Measurements from ENCODE around the gene NHP2.
"Not testable (repeated sequence)": the region's sequence is repeated elsewhere in the genome, so short reads cannot be mapped to it uniquely, and the experiment has no call there.

The NHP2 gene

DNA sequence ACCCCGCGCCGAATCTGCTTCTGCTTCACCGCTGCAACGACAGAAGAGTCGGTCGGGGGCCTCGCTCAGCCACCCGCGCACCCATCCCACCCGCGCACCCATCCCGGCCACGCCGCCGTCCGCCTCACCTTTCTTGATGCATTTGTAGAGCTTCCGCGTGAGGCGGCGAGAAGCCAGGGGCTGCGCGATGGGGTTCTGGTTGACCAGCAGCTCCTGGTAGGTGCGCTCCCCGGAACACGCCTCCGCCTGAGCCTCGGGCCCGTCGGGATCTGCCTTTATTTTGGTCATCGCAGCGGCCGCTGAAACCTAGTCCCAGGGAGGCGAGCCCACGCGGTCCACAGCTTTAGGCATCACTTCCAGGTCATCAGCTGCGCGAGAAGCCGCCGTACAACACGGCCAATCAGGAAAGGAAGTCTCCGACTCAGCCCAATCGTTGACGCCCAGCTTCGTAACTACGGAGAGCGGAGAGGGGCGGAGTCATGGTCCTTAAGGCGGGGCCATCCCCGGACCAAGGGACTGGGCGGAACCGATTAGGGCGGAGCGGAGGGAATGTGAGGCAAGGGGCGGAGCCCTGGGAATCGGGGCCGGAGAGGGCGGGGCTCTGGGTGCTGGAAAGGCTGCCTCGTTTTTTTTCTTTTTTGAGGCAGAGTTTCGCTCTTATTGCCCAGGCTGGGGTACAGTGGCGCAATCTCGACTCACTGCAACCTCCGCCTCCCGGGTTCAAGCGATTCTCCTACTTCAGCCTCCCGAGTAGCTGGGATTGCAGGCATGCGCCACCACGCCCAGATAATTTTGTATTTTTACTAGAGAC is at the start of gene NHP2:
Gene NHP2 (minus strand): TSS at position 356 of the 811 bp plus-strand sequence. CDS start 68 bp downstream, at position 288.
- peak; percentile 38 for DNase-seq

DNA sequence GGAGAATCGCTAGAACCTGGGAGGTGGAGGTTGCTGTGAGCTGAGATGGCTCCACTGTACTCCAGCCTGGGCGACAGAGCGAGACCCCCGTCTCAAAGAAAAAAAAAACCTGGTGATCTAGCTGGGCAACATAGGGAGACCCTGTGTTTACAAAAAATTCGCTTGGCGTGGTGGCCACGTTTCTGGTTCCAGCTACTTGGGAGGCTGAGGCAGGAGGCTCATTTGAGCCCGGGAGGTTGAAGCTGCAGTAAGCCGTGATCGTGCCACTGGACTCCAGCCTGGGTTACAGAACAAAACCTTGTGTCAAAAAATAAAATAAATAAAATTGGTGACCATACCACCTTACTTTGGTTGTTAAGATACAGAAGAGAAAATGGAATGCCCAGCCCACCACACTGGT is 48.9 kb upstream of the NHP2 start:
- no peak for DNase-seq

DNA sequence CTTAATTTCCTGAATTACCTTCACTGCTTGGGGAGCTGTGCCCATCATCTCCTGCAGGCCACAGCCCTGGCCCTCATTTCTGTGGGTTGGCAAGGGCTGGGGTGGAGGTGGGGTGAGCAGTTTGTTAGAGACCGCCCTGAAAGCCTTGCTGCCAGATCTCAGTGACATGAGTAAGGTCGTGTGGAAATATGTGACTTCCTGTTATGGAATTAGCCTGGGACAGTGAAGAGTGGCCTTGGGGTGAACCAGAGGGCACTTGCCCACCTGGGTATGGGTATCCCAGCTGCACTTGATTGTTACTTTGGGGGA is 48.2 kb upstream of the NHP2 start:
- no peak for DNase-seq

DNA sequence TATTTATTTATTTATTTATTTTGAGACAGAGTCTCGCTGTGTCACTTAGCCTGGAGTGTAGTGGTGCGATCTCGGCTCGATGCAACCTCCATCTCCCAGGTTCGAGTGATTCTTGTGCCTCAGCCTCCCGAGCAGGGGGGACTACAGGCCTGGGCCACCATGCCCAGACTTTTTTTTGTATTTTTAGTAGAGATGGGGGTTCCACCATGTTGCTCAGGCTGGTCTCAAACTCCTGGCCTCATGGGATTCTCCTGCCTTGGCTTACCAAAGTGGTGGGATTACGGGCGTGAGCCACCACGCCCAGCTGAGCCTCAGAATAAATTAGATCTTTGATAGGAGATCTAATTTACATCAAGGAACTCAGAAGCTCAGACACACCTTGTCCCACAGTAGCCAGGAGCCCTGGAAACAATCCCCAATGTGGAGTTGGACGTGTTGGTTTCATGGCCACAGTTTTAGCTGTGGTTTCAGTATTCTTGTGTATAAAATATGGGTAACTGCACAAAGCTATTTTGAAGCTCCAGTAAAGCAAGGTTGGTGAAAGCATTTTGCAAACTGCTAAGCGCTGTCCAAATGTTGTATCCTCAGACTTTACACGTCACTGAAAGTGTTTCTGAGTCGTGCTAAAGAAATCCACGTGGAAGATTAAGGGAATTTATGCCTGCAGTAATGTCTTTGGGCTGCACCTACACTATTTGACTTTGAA is 47.7 kb upstream of the NHP2 start:
- DNase-seq = no peak

DNA sequence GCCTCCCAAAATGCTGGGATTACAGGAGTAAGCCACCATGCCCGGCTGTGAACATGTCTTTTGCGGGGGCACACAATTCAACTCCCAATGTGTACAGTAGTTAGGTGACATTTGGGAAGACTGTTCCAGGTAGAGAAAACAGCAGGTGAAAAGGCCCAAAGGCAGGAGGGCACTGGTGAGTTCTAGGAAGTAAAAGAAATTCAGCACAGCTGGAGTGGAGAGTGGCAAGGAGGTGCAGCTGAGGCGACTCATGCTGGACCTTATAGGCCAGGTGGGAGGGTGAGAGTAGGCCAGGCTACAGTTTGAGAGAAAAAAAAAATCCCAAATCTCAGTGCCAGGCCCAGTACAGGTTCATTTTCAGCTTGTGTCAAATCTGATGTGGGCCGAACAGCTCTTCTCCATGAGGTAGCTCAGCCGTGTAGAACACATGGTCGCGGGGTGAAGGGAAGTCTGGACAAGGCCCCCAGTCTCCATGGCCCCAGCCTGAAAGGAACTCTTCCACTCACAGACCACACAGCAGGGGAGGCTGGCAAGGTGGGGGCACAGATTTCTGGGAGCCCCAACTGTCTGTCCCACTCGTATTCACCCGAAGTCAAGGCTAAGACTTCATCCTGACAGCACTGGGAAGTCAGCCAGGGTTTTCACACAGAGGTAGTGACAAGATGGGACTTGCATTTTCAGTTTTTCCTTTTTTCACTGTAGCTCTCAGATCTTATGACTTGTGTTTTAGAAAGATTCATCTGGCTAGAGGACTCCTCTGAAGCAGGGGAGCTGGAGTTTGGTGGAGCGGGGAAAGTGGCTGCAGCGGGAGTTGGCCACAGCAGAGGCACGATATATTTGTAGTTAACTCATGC is 46.1 kb upstream of the NHP2 start:
- no peak for DNase-seq

DNA sequence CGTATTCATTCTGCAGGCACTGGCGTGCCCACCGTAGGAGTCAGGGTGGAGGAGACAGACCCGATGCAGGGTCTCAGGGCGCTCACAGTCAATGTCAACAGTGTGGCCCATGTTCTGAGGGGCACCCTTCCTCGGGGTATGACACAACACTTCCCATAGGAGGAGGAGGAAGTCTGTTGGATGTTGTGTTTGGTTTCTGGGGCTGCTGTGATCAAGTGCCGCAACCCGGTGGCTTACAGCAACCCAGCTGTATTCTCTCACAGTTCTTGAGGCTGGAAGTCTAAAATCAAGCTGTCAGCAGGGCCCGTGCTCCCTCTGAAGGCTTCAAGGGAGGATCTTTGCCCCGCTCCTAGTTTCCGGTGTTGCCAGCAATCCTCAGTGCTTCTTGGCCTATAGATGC is 45.0 kb upstream of the NHP2 start:
- no peak for DNase-seq

DNA sequence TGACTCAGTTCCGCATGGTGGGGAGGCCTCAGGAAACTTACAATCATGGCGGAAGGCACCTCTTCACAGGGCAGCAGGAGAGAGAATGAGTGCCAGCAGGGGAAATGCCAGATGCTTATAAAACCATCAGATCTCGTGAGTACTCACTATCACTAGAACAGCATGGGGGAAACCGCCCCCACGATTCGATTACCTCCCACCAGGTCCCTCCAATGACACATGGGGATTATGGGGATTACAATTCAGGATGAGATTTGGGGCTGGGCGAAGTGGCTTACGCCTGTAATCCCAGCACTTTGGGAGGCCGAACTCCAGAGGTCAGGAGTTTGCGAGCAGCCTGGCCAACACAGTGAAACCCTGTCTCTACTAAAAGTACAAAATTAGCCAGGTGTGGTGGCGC is 44.5 kb upstream of the NHP2 start:
- DNase-seq = not testable (repeated sequence)

DNA sequence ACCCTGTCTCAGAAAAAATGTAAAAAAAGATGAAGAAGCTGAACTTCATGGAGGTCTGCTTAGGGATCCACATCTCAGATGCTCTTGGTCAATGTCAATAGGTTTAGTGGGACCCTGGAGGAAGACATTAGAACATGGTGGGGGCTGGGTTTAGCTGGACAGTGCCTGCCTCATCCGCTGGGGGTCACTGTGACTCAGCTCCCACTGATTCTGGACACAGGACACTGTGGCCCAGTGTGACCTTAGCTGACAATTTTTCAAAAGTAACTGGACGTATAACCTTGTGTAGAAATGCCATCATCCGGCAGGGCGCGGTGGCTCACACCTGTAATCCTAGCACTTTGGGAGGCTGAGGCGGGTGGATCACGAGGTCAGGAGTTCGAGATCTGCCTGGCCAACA is 43.3 kb upstream of the NHP2 start:
- DNase-seq = no peak

DNA sequence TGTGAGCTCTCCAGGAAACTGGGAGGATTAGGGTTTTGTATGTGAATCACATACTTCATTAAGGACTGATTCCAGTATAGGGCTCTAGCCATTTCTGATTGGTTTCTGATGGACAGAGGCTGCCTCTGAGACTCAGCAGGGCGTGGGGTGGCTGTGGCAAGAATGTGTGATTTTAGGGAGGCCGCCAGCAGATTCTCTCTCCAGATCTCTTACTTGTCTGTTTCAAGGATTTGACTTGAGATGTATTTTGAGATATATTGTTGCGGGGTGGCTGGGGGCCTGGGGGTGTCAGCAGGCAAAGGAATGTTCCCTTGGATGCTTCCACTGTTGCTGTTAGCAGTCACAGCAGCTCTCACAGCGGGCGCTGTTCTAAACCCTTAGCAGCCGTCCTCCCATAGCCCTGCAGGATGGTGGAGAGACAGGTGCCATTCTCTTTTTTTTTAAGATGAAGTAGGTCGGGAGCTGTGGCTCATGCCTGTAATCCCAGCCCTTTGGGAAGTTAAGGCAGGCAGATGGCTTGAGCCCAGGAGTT is 42.7 kb upstream of the NHP2 start:
- DNase-seq = no peak

DNA sequence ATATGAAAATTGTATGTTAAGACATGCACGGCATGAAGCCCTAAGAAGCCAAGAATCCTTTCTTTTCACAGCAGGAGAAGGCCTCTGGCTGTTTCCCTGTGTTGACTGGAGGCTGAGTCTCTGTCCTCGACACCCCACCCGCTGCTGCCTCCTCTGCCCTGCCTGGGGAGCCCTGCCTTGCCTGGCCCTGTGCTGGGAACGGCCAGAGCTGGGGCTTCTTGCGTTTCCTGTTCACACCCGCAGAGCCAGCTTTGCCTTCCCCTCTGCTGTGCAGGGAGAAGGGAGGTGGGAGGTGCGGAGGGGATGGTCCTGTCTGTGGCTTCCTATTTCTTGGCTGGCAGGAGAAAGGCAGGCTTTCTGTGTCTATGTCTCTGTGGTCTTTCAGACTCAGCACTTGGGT is 40.3 kb upstream of the NHP2 start:
- DNase-seq = no peak

DNA sequence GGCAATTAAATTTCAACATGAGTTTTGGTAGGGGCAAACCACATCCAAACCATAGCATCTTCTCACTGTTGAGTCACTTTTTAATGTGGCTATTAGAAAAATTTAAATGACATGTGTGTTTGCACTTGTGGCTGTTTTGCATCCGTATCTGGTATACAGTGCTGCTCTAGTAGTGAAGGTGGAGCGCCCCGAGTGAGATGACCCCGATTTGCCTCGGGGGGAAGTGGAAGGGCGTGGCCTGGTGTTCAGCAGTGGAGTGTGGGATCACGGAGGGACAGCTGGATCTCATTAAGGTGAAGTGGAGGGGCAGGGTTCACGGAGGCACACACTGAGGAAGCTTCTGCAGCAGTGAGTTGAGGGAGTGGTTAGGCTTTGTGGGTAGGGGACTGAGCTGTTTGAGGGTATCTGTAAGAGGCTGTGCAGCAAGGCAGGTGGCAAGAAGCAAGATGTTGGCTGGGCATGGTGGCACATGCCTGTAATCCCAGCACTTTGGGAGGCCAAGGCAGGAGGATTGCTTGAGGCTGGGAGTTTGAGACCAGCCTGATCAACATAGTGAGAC is 39.6 kb upstream of the NHP2 start:
- no peak for DNase-seq

DNA sequence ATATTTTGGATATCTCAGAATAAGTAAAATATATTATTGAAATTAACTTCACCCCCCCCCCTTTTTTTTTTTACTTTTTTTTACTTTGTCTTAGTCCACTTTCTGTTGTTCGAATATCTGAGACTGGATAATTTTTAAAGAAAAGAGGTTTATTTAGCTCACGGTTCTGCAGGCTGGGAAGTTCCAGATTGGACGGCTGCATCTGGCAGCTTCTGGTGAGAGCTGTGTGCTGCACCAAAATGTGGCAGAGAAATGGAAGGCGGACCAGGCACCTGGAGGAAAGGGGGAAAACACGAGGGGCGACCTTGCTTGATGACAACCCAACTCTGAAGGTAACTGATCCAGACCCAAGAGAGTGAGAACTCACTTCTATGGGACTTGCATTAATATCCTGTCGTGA is 39.1 kb upstream of the NHP2 start:
- no peak for DNase-seq

DNA sequence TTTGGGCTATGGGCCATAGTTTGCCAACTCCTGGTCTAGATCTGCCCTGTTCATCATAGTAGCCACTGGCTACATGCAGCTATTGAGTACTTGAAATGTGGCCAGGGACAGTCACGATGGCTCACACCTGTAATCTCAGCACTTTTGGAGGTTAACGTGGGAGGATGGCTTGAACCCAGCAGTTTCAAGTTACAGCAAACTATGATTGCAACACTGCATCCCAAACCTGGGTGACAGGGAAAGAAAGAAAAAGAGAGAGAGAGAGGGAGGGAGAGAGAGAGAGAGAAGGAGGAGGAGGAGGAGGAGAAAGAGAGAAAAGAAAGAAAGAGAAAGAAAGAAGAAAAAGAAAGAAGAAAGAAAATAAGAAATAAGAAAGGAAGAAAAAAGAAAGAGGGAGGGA is 38.6 kb upstream of the NHP2 start:
- DNase-seq = no peak

DNA sequence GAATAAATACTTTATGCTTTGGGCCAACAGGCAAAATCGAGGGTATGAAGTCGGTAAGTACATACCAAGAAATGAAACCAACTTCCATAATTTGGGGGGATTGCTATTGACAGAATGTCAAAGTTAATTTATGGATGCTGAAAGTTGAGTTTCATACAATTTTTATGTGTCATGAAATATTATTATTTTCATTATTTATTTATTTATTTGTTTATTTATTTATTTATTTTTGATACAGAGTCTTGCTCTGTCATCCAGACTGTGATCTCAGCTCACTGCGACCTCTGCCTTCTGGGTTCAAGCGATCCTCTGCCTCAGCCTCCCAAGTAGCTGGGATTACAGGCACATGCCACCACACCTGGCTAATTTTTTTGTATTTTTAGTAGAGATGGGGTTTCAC is 38.0 kb upstream of the NHP2 start:
- DNase-seq = no peak

DNA sequence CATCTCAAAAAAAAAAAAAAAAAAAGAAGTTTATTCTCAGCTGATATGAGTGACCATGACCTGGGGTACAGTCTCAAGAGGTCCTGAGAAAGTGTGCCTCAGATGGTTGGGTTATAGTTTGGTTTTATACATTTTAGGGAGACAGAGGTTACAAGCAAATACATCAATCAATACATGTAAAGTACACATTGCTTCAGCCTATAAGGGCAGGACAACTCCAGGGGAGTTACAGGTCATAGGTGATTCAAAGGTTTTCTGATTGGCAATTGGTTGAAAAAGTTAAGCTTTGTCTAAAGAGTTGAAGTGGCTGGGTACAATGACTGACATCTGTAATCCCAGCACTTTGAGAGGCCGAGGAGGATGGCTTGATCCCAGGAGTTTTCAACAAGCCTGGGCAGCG is 35.7 kb upstream of the NHP2 start:
- DNase-seq = no peak

DNA sequence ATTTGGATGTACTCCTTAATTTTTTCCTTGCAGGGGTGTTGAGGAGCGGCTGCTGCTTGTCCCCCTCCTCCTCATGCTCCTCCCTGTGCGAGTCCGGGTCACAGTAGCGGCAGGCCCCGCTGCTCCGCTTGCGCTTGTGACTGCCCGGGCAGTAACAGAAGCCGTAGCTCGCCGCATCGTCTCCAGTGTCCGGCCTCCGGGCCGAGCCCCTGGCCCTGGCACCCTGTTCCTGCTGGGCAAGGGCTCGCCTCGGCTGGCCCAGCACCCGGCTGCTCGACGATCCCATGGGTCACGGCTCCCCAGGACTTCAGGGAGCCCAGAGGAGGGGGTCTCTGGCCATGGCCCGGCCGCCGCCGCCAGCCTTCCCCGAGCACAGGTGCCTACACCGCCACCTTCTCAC is 33.3 kb upstream of the NHP2 start, which contains the start of gene GMCL2:
Gene GMCL2 (minus strand): TSS at position 358 of the 400 bp plus-strand sequence. CDS start 72 bp downstream, at position 286.
- DNase-seq = no peak

DNA sequence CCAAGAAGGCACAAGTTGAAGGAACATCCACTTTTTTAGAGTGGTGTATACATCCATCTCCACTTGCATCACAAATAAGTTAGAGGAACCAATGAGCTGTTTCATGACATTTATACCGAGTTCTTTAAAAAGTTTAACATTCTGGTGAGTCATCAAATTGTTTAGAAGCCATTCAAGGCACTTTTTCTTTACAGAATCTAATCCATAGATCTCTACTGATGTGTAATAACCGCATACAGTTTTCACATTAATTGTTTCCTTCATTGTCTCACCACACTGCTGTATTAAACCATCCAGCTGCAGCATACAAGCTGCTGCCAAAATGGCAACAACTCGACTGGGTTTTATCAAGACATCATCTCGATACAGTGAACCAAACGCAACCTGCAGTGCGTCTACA is 32.7 kb upstream of the NHP2 start:
- no peak for DNase-seq

DNA sequence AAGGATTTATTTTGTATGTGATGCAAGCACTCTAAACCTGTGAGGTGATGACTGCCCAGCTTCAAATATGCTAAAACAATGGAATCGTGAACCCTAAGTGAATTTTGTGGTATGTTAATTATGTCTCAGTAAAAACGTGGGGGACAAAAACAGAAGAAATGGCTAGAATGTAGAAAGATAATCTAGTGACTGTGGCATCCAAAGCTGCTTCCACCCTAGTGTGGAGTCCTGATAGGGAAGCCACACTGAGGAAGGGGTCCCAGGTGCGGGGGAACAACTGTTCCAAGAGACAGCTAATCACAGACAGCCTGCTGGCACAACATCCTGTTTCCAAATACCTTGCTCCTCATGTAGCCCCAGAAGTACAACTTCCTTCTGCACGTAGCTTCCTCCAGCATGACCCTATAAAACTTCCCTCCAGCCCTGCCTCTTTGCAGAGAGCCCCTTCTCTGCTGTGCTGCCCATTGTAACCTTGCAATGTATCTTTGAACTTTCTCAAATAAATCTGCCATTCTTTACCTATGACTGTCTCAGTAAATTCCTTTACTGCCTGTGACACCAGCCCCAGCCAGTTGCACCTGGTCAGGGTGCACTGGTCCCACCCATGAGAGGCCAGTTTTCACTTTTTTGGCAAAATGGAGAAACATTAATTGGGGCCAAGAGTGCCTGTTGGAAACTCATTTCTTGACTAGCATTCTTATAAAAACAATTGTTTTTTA is 28.6 kb upstream of the NHP2 start:
- DNase-seq = no peak

DNA sequence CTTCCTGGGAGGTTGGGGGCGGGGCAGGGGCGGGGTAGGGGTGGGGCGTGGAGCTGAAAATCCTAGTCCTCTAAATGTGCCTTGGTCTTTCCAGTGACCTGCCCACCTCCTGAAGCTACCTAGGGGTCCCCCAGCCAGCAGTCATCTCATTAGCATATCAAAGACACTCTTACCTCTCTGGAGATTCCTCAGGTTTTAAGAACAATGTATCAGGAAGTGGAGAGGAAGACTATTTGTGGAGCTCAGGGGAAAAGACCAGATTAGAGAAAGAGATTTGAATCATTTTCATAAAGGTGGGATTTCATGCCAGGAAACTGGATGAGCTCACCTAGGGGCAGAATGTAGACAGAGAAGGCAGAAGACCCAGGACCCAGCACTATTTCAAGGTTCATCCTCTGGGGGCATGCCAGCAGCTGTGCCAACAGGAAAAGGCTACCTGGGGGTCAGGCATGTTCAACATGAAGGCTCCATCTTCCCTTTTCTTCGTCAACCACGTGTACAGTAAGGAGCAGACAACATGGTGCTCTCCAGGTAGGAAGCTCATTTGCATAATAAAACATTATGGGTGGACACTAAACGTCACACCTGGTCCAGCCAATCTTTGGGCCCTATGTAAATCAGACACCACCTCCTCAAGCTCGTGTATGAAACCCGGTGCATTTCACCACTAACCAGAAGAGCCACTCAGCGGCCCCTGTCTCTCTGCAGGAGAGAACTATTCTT is 26.6 kb upstream of the NHP2 start:
- no peak for DNase-seq

DNA sequence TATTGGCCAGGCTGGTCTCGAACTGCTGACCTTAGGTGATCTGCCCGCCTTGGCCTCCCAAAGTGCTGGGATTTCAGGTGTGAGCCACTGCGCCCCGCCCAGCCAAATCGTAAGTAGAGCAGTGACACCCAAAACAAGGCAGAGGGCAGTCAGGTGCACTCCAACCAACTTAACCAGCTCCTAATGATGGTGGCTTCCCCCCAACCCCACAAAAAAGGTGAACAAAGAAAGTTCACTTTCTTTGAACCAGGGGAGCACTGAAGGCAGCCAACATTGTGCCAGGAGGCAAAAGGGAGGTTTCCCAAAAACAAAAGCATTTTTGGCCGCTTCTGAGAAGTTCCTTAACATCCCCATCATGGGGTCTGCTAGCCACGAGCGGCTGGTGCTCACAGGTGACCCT is 23.9 kb upstream of the NHP2 start:
- no peak for DNase-seq

DNA sequence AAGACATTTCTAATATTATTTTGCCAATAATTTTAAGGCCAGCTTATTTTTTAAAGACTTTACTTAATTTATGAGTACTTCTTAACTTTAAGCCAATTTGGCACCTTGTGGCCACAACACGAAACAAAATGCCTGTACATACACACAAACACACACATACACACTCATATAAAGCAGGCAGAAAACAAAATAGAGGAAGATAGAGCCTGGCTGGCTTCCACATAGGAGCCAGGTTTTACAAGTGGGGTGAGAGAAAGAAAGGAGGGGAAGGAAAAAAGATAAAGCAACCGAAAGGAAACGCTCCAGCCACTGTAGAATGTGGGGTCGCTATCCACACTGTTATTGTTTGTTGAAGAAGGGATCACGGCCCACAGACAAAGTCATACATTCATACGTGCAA is 23.1 kb upstream of the NHP2 start:
- no peak for DNase-seq

DNA sequence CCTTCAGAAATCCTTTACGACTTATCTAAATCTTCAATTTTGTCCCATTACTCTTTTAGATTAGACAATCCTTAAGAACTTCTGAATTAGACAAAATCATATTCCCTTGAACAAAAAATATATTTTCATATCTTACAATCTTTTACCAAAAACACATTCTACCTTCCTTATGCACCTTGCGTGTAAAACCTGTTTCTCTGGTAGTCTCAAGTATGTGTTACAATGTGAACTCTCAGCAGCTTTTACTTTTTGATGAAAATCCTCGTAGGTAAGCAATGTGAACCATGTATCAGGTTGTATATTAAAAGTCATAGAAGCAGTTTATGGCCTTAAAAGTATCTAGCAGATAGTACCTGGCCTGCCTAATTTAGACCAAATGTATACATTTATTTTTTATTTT is 20.8 kb upstream of the NHP2 start:
- no peak for DNase-seq
